H9 (cell line): ENCODE results near the gene CD1C. TPM values are rescaled to one million over a fixed set of nuclear protein-coding genes. Genes with fewer than 3 reads are reported as not detected.

ENCODE experiments used
- DNase-seq: peaks from one replicate; pipeline ENCODE4 v3.0.0-alpha.2; 2017
- H2AFZ ChIP-seq: one replicate; pipeline ENCODE4 v1.6.1; 2013; ENCODE audit warnings: mild to moderate bottlenecking, low read length, control low read depth, moderate library complexity
- H2AK5ac ChIP-seq: 2 replicates; pipeline ENCODE4 v1.6.1; 2013; ENCODE audit warnings: low read length, control low read depth, mixed read lengths; ENCODE audit not compliant: insufficient read length
- H2BK120ac ChIP-seq: one replicate; pipeline ENCODE4 v1.6.1; 2013; ENCODE audit warnings: low read depth, mild to moderate bottlenecking, low read length, control low read depth, inconsistent platforms; ENCODE audit not compliant: poor library complexity, severe bottlenecking
- H2BK12ac ChIP-seq: 2 replicates; pipeline ENCODE4 v1.6.1; 2013; ENCODE audit warnings: low read length, control low read depth, mixed read lengths, low read depth; ENCODE audit not compliant: insufficient read length
- H2BK15ac ChIP-seq: 2 replicates; pipeline ENCODE4 v1.6.1; 2013; ENCODE audit warnings: low read depth, low read length, control low read depth
- H2BK20ac ChIP-seq: one replicate; pipeline ENCODE4 v1.6.1; 2013; ENCODE audit warnings: low read depth, mild to moderate bottlenecking, low read length, control low read depth, inconsistent platforms; ENCODE audit not compliant: poor library complexity, severe bottlenecking
- H2BK5ac ChIP-seq: 2 replicates; pipeline ENCODE4 v1.6.1; 2013; ENCODE audit warnings: low read length, control low read depth, mixed read lengths; ENCODE audit not compliant: insufficient read length
- H3K14ac ChIP-seq: 2 replicates; pipeline ENCODE4 v1.6.1; 2013; ENCODE audit warnings: low read length, control low read depth; ENCODE audit not compliant: insufficient read depth
- H3K18ac ChIP-seq: 2 replicates; pipeline ENCODE4 v1.6.1; 2013; ENCODE audit warnings: low read depth, mild to moderate bottlenecking, mixed read lengths, low read length, control low read depth; ENCODE audit not compliant: insufficient read length
- H3K23ac ChIP-seq: 2 replicates; pipeline ENCODE4 v1.6.1; 2013; ENCODE audit warnings: low read length, control low read depth, mixed read lengths, low read depth; ENCODE audit not compliant: insufficient read length
- H3K23me2 ChIP-seq: 2 replicates; pipeline ENCODE4 v1.6.1; 2013; ENCODE audit warnings: low read depth, mild to moderate bottlenecking, mixed read lengths, low read length, control low read depth; ENCODE audit not compliant: insufficient read length, poor library complexity, severe bottlenecking
- H3K27ac ChIP-seq: 2 replicates; pipeline ENCODE4 v1.5.1; 2013; ENCODE audit warnings: low read length, control low read depth, mixed read lengths, low read depth; ENCODE audit not compliant: insufficient read length
- H3K27me3 ChIP-seq: 2 replicates; pipeline ENCODE4 v1.6.1; 2013; ENCODE audit warnings: low read length, control low read depth, inconsistent platforms; ENCODE audit not compliant: insufficient read depth
- H3K4ac ChIP-seq: 2 replicates; pipeline ENCODE4 v1.6.1; 2013; ENCODE audit warnings: low read depth, mild to moderate bottlenecking, control low read depth, inconsistent platforms, low read length, moderate library complexity
- H3K4me1 ChIP-seq: 2 replicates; pipeline ENCODE4 v1.6.1; 2013; ENCODE audit warnings: low read length, control low read depth, inconsistent platforms; ENCODE audit not compliant: insufficient read depth
- H3K4me2 ChIP-seq: 2 replicates; pipeline ENCODE4 v1.6.1; 2013; ENCODE audit warnings: low read length, control low read depth, mixed read lengths; ENCODE audit not compliant: insufficient read length, insufficient read depth
- H3K56ac ChIP-seq: 2 replicates; pipeline ENCODE4 v1.6.1; 2013; ENCODE audit warnings: low read depth, mild to moderate bottlenecking, mixed read lengths, low read length, control low read depth; ENCODE audit not compliant: insufficient read length
- H3K79me1 ChIP-seq: 2 replicates; pipeline ENCODE4 v1.6.1; 2013; ENCODE audit warnings: low read depth, mild to moderate bottlenecking, moderate library complexity, low read length, control low read depth, inconsistent platforms; ENCODE audit not compliant: insufficient read depth, poor library complexity, severe bottlenecking
- H3K79me2 ChIP-seq: 2 replicates; pipeline ENCODE4 v1.6.1; 2013; ENCODE audit warnings: low read length, control low read depth, inconsistent platforms; ENCODE audit not compliant: insufficient read depth
- H3K9ac ChIP-seq: 2 replicates; pipeline ENCODE4 v1.6.1; 2013; ENCODE audit warnings: low read length, control low read depth, mixed read lengths; ENCODE audit not compliant: insufficient read length; ENCODE audit errors: extremely low read depth
- H3K9me3 ChIP-seq: one replicate; pipeline ENCODE4 v1.6.1; 2013; ENCODE audit warnings: low read depth, low read length, inconsistent platforms; ENCODE audit not compliant: control insufficient read depth
- H3T11ph ChIP-seq: one replicate; pipeline ENCODE4 v1.6.1; 2013; ENCODE audit warnings: mild to moderate bottlenecking, low read length, control low read depth, inconsistent platforms
- H4K20me1 ChIP-seq: one replicate; pipeline ENCODE4 v1.6.1; 2013; ENCODE audit not compliant: control insufficient read depth, insufficient read length, insufficient read depth
- H4K5ac ChIP-seq: 2 replicates; pipeline ENCODE4 v1.6.1; 2013; ENCODE audit warnings: low read depth, mild to moderate bottlenecking, mixed read lengths, low read length, control low read depth; ENCODE audit not compliant: insufficient read length
- H4K8ac ChIP-seq: replicated peaks from 2 replicates; pipeline ENCODE4 v1.6.1; 2013; ENCODE audit warnings: low read length, control low read depth, mixed read lengths, low read depth; ENCODE audit not compliant: insufficient read length
- H4K91ac ChIP-seq: 2 replicates; pipeline ENCODE4 v1.6.1; 2013; ENCODE audit warnings: low read depth, mild to moderate bottlenecking, moderate library complexity, mixed read lengths, low read length, control low read depth; ENCODE audit not compliant: insufficient read length
- H3K27ac Mint-ChIP-seq, 3 experiments: 2 replicates in 2 of 3; 3 replicates in 1 of 3; pipeline ENCODE4 v1.8.0; 2020 to 2021; ENCODE audit warnings: mixed read lengths in 3 of 3, mild to moderate bottlenecking in 1 of 3, moderate library complexity in 1 of 3
- H3K27me3 Mint-ChIP-seq: 2 replicates; pipeline ENCODE4 v1.8.0; 2021; ENCODE audit warnings: low read depth, mild to moderate bottlenecking, moderate library complexity, mixed read lengths
- H3K36me3 Mint-ChIP-seq, 3 experiments: 2 replicates in 2 of 3; 3 replicates in 1 of 3; pipeline ENCODE4 v1.8.0; 2020 to 2021; ENCODE audit warnings: low read depth in 3 of 3, mixed read lengths in 3 of 3; ENCODE audit not compliant: insufficient read depth in 1 of 3
- H3K4me1 Mint-ChIP-seq, 2 experiments: 2 replicates each; pipeline ENCODE4 v1.8.0; 2020; ENCODE audit warnings: mixed read lengths in 2 of 2
- H3K4me3 Mint-ChIP-seq, 2 experiments: 2 replicates in 1 of 2; 3 replicates in 1 of 2; pipeline ENCODE4 v1.8.0; 2020 to 2021; ENCODE audit warnings: mild to moderate bottlenecking in 2 of 2, mixed read lengths in 2 of 2, moderate library complexity in 1 of 2
- H3K9me3 Mint-ChIP-seq, 2 experiments: 2 replicates in 1 of 2; 3 replicates in 1 of 2; pipeline ENCODE4 v1.8.0; 2020; ENCODE audit warnings: mild to moderate bottlenecking in 2 of 2, mixed read lengths in 2 of 2, moderate library complexity in 1 of 2
- CTCF ChIP-seq: fragments of 200-600 bp; sonication (generic); conservative IDR thresholded peaks from 3 replicates; pipeline ENCODE4 v1.8.0; 2021; ENCODE audit warnings: antibody characterized with exemption, mild to moderate bottlenecking
- WGBS: extraction: QIAGEN DNeasy Blood & Tissue Kit; methylation state at CpG from one replicate; pipeline ENCODE4 v1.1.7; 2013; ENCODE audit warnings: missing lambda C conversion rate, low lambda C conversion rate, mixed read lengths; ENCODE audit not compliant: insufficient read length; ENCODE audit errors: extremely low coverage; 5-methylcytosine and 5-hydroxymethylcytosine counted together
- total RNA-seq: library from RNA; stranded (reverse); gene quantifications from 2 replicates; pipeline ENCODE4 v1.2.1, GENCODE V29; 2021

CD1C gene
- total RNA-seq, 1 experiment from 2014 or later: not detected

DNA sequence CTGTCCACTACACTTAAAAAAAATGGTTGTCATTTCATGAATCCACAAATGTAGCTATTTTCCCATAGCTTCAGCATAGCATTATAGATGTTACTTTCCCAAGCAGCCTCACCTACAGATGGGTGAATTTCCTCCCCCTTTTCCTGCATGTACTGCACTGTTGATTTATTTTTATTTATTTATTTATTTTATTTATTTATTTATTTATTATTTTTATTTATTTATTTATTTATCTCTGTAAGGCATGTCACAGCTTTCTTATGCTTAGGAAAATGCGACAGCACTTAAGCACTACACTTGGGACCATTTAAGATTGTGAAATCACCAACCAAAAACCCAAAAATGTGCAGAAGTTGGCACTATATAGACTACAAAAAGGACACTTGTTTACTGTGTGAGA, 30.6 kb upstream of the CD1C start:
- H3K27me3 Mint-ChIP-seq: no peaks in the 10 kb centered on the region
- Histone ChIP-seq H3K79me1 (no peaks in the 10 kb centered on the region), H3K4me2 (no peak overlapping the region), H4K8ac (no peak overlapping the region), H3K4me1 (no peaks in the 10 kb centered on the region), H2BK20ac (no peak overlapping the region), H2AFZ (no peak overlapping the region), H3K9ac (no peak overlapping the region), H3K18ac (no peak overlapping the region), H4K91ac (no peak overlapping the region), H4K20me1 (no peaks in the 10 kb centered on the region), H3K79me2 (no peaks in the 10 kb centered on the region), H3K23ac (no peak overlapping the region), H3T11ph (no peak overlapping the region), H2AK5ac (no peak overlapping the region), H3K27me3 (no peaks in the 10 kb centered on the region), H2BK15ac (no peak overlapping the region), H4K5ac (no peak overlapping the region), H3K56ac (no peak overlapping the region), H3K4ac (no peak overlapping the region), H2BK12ac (no peak overlapping the region), H3K14ac (no peak overlapping the region), H3K9me3 (no peaks in the 10 kb centered on the region), H3K23me2 (no peaks in the 10 kb centered on the region), H3K27ac (no peak overlapping the region), H2BK120ac (no peak overlapping the region), H2BK5ac (no peak overlapping the region)
- no CpG with 5 or more reads among the region's 1 CpG for WGBS
- H3K27ac Mint-ChIP-seq: no peak overlapping the region
- no peaks in the 10 kb centered on the region for H3K36me3 Mint-ChIP-seq
- TF ChIP-seq CTCF: no peak
- no peaks in the 10 kb centered on the region for H3K9me3 Mint-ChIP-seq
- no peaks in the 10 kb centered on the region for H3K4me1 Mint-ChIP-seq
- DNase-seq: no peak
- no peak overlapping the region for H3K4me3 Mint-ChIP-seq
